HG03097 (cell line): ENCODE results near the gene PTGFRN.
"Not testable (repeated sequence)": the region's sequence is repeated elsewhere in the genome, so short reads cannot be mapped to it uniquely, and the experiment has no call there.

Source experiments
- ATAC-seq: cut with Tn5 transposase; IDR thresholded peaks from one replicate; pipeline ENCODE4 v1.9.1; 2021; ENCODE audit not compliant: unreplicated experiment, low FRiP score

Gene PTGFRN

GRCh38 chr1:116962987-116963639 lies 53.4 kb downstream of the PTGFRN start:
- ATAC-seq, result no peak

DNA sequence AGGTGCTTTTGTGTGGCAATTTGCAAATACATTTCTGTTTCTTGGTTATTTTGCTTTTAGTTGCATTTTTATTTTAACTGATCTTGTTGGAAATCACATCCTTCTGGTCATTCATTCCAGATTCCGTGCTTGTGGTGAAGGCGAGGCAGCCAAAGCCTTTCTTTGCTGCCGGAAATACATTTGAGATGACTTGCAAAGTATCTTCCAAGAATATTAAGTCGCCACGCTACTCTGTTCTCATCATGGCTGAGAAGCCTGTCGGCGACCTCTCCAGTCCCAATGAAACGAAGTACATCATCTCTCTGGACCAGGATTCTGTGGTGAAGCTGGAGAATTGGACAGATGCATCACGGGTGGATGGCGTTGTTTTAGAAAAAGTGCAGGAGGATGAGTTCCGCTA lies 57.1 kb downstream of the PTGFRN start:
- no peak for ATAC-seq

GRCh38 chr1:116968724-116969123 lies 59.0 kb downstream of the PTGFRN start:
- ATAC-seq, result no peak

- no peak for ATAC-seq
These were observed 61.6 kb downstream of the PTGFRN start for GRCh38 chr1:116971258-116971860.

GRCh38 chr1:116971965-116972673 lies 62.4 kb downstream of the PTGFRN start:
- no peak for ATAC-seq

DNA sequence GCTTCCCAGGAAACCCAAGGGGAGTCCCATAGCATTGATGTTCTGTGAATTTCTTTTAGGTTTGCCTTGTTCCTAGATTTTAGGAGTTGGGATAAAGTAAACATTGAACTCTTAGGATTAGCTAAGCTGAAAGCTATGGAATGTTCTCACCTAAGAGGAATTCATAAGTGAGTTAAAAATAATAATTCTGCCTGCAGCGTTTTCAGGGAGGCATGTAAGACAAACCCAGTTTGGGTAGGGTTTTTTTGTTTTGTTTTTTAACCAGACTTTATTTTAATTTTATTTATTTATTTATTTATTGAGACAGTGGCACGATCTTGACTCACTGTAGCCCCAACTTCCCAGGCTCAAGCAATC lies 62.9 kb downstream of the PTGFRN start:
- ATAC-seq, result no peak

- not testable (repeated sequence) for ATAC-seq
These were observed 70.6 kb downstream of the PTGFRN start for GRCh38 chr1:116980309-116980708.

DNA sequence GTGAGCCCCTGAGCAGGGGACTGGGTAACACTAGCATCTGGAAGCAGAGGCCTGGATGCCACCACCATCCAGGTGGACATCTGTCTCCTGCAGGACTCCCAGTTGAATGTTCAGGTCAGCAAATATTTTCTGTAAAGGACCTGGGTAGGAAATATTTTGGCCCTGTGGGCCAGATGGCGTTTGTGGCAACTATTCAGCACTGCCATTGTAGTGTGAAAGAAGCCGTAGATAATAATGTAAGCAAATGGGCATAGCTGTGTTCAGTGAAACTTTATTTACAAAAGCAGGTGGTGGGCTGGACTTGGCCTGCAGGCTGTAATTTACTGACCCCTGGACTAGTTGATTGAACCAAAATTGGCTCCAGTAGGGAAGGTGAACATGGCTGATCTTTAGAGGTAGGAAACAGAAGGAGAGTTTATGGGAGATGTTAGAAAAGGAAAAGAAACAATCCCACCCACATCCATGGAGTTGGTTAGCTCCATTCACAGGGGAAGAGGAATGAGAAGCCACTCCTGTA lies 71.9 kb downstream of the PTGFRN start:
- ATAC-seq, result no peak

DNA sequence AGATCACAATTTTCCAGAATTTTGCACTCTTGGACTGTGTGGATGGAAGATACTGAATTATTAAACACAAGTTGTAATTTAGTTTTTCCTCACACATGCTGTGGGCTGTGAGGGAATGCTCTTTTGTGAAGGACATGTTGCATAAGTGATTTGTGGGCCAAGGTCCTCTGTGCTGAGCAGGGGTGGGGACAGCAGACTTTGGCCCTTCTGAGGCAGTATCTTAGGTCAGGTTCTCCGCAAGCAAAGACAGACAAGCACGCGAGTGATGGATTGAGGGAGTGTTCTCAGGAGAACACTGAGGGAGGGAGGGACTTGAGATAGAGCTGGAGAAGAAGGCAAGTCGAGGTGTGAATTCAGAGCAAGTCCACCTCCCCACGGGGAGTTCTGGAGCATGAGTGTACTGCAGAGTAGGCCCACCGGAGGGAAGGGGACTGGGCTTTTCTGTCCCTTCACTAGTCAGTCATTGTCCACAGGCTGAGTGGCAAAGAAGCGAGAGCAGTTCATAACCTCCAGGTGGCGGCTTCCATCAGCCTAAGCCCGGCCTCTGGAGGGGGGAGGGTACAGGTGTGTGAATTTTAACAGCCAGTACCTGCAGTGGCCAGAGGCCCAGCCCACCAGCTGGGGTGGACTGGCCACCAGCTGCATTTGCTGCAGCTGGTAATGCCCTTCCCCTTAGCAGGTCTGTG lies 72.7 kb downstream of the PTGFRN start:
- ATAC-seq, result no peak

DNA sequence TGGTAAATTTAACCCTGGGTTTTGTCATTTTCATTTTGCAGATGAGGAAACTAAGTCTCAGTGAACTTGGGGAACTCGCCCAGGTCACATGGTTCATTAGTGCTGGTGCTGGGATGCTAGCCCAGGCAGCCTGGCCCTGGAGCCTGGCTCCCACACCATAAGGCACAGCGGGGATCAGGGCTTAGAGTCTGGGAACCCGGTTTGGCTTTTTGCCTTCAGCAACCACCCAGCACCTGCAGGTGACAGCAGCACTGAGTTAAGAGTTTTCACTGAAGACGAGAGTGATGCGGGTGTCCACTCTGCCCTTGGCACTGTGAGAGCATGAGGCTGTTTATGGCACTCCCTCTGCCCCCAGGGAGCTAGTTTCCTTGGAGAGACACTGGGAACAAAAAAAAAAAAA lies 73.4 kb downstream of the PTGFRN start:
- ATAC-seq, result no peak

- ATAC-seq, result no peak
These were observed 74.0 kb downstream of the PTGFRN start for GRCh38 chr1:116983678-116984077.

- no peak for ATAC-seq
These were observed 74.9 kb downstream of the PTGFRN start for GRCh38 chr1:116984406-116985160.

- no peak for ATAC-seq
These were observed 76.9 kb downstream of the PTGFRN start for GRCh38 chr1:116986421-116987255.

DNA sequence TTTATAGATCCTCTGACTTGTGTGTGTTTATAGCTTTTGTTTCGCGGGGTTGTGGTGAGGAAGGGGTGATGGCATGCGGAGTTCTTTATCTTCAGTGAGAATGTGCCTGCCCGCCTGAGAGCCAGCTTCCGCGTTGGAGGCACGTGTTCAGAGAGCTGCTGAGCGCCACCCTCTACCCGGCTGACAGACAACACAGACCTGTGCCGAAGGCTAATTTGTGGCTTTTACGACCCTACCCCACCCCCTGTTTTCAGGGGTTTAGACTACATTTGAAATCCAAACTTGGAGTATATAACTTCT lies 77.5 kb downstream of the PTGFRN start:
- ATAC-seq, result no peak

DNA sequence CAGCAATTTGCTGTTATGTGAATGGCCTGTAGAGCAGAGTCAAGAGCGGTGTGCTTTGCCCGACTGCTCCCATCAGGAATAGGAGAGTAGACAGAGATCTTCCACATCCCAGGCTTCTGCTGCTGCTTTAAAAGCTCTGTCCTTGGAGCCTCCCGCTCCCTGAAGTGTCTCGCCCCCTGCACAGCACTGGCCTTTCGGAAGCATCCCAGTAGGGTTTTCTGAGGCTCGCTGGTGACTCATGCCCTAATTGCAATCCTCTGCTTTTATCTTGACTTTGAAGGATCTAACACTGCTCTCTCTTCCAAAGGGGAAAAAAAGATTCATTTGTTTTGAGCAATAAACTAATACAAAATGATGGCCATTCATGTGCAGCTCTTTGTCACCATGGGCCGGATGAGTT lies 78.5 kb downstream of the PTGFRN start:
- no peak for ATAC-seq

GRCh38 chr1:116988908-116989307 lies 79.2 kb downstream of the PTGFRN start:
- no peak for ATAC-seq

- ATAC-seq, result no peak
These were observed 80.1 kb downstream of the PTGFRN start for GRCh38 chr1:116989835-116990234.

- no peak for ATAC-seq
These were observed 81.0 kb downstream of the PTGFRN start for GRCh38 chr1:116990612-116991151.

DNA sequence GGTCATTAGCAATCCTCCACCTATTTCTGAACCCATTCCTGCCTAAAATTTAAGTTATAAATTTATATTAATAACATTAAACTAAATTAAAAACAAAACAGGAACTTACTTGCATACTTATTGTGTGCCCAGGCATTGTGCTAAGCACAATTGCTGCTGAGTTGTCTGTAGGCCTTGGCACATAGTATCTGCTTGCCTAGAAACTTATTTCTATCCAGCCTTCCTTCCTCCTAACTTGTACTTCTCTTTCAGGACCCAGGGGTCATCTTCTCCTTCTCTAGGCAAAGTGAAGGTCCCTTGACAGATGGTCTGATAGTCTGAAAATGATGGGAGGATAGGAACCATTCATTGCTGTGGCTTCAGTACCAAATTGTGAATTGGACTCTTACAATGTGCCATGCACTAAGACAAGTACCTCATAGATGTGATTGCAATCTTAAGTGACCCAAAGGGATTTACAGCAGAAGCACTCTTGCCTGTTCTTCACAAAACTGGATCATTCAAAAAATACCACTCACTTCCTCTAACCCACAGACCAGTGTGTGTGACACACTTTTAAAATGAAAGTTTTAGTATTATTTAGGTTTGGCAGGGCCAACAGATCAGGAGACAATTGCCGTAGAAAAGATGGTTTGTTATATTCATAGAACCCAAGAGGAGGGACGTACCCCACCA lies 81.6 kb downstream of the PTGFRN start:
- ATAC-seq, result no peak
